Measurements from ENCODE around the gene C22orf23.
"Not testable (repeated sequence)": the region's sequence is repeated elsewhere in the genome, so short reads cannot be mapped to it uniquely, and the experiment has no call there.

Gene C22orf23

DNA sequence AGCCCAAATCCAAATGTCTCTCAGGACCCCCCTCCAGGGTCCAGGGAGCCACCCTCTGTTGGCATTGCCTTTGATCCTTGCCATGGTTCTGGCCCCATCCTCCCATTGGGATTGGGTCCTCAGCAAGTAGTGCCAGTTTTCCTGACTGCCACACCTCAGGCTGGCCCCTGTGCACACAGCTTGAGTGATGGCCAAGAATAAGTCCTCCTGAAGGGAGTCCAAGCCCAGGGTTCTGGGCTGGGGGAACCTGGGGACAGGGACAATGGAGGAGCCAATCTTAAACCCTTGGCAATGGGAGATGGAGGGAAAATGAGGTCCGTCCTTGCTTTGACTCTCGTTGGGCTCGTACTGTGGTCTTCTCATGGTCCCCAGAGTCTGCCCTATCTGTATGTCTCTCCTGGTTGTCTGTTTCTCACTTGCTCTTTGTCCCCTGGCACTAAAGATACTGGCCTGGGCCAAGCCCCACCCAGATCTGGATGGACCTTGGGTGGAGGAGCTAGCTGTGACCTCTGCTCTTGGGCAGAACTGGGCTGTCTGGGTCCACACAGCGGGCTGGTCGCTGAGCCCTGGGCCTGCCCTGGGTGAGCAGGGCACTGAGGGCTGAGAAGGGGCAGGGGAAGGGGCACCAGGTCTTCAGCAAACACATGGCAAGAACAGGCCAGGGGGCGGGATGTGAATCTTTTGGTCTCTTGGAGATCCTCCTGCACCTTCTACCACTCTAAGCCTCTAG, 28.0 kb upstream of the C22orf23 start:
- no peak overlapping the region for H3K4me3 ChIP-seq (ENCODE audit: insufficient read length, low read depth)
- DNase-seq (ENCODE audit: low read depth, low spot score): no peak
- H3K27me3 ChIP-seq (ENCODE audit: insufficient read depth, insufficient read length): no peaks in the 10 kb centered on the region
- peaks cover 23% of the 10 kb centered on the region for H3K4me1 ChIP-seq (ENCODE audit: insufficient read depth, insufficient read length)
- TF ChIP-seq ZNF274 (IDR thresholded peaks at IDR 0.05; ENCODE audit: low read depth, low read length) (no peak), SUZ12 (IDR thresholded peaks at IDR 0.05; ENCODE audit: extremely low read depth, insufficient read depth, insufficient read length) (no peak), YY1 (IDR thresholded peaks at IDR 0.05; ENCODE audit: insufficient read depth, insufficient read length) (no peak)
- no peaks in the 10 kb centered on the region for H3K9me3 ChIP-seq (ENCODE audit: insufficient read depth, low read length)
- H3K9ac ChIP-seq (ENCODE audit: insufficient read length, low read depth): no peak overlapping the region
- peaks cover 3% of the 10 kb centered on the region for H3K36me3 ChIP-seq (ENCODE audit: insufficient read depth, insufficient read length, low read length)

DNA sequence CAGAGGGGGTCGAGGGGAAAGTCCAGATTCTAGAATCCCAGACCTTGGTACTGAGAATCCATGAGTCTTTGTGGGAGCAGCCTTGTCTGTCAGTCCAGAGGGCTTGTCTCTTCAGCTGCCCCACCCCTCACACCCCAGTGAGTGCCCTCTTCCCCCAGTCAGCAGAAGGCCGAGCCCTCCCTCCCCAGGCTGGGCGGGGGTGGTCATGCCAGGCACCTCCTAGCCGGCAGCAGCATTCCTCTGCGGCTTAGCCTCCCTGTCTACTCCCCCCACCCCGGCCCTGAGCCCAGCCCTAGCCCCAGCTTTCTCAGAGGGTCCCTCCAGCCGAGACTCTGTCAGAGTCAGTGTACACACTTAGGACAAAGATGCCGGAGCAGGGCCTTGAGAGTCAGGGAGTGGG, 26.4 kb upstream of the C22orf23 start:
- peaks cover 11% of the 10 kb centered on the region for H3K36me3 ChIP-seq (ENCODE audit: insufficient read depth, insufficient read length, low read length)
- H3K4me3 ChIP-seq (ENCODE audit: insufficient read length, low read depth): no peak overlapping the region
- peaks cover 20% of the 10 kb centered on the region for H3K4me1 ChIP-seq (ENCODE audit: insufficient read depth, insufficient read length)
- TF ChIP-seq ZNF274 (IDR thresholded peaks at IDR 0.05; ENCODE audit: low read depth, low read length) (no peak), YY1 (IDR thresholded peaks at IDR 0.05; ENCODE audit: insufficient read depth, insufficient read length) (no peak), SUZ12 (IDR thresholded peaks at IDR 0.05; ENCODE audit: extremely low read depth, insufficient read depth, insufficient read length) (no peak)
- no peak for DNase-seq (ENCODE audit: low read depth, low spot score)
- H3K9ac ChIP-seq (ENCODE audit: insufficient read length, low read depth): no peak overlapping the region
- H3K27me3 ChIP-seq (ENCODE audit: insufficient read depth, insufficient read length): no peaks in the 10 kb centered on the region
- no peaks in the 10 kb centered on the region for H3K9me3 ChIP-seq (ENCODE audit: insufficient read depth, low read length)

- no peak for DNase-seq (ENCODE audit: low read depth, low spot score)
Observed at GRCh38 chr22:37976547-37976946, 23.1 kb upstream of the C22orf23 start.

GRCh38 chr22:37976022-37976421, 22.6 kb upstream of the C22orf23 start:
- H3K9me3 ChIP-seq (ENCODE audit: insufficient read depth, low read length); H3K27me3 ChIP-seq (ENCODE audit: insufficient read depth, insufficient read length); H3K4me3 ChIP-seq (ENCODE audit: insufficient read length, low read depth); DNase-seq (ENCODE audit: low read depth, low spot score); H3K9ac ChIP-seq (ENCODE audit: insufficient read length, low read depth): not testable (repeated sequence)
- Histone ChIP-seq H3K4me1 (ENCODE audit: insufficient read depth, insufficient read length) (peaks cover 21% of the 10 kb centered on the region), H3K36me3 (ENCODE audit: insufficient read depth, insufficient read length, low read length) (peaks cover 17% of the 10 kb centered on the region)

More at GRCh38 chr22:37976547-37976946, 23.1 kb upstream of the C22orf23 start:
- Histone ChIP-seq H3K36me3 (ENCODE audit: insufficient read depth, insufficient read length, low read length) (peaks cover 17% of the 10 kb centered on the region), H3K4me3 (ENCODE audit: insufficient read length, low read depth) (no peak overlapping the region), H3K27me3 (ENCODE audit: insufficient read depth, insufficient read length) (no peaks in the 10 kb centered on the region), H3K9me3 (ENCODE audit: insufficient read depth, low read length) (no peaks in the 10 kb centered on the region), H3K9ac (ENCODE audit: insufficient read length, low read depth) (no peak overlapping the region), H3K4me1 (ENCODE audit: insufficient read depth, insufficient read length) (peaks cover 17% of the 10 kb centered on the region)
- TF ChIP-seq YY1 (IDR thresholded peaks at IDR 0.05; ENCODE audit: insufficient read depth, insufficient read length): no peak

DNA sequence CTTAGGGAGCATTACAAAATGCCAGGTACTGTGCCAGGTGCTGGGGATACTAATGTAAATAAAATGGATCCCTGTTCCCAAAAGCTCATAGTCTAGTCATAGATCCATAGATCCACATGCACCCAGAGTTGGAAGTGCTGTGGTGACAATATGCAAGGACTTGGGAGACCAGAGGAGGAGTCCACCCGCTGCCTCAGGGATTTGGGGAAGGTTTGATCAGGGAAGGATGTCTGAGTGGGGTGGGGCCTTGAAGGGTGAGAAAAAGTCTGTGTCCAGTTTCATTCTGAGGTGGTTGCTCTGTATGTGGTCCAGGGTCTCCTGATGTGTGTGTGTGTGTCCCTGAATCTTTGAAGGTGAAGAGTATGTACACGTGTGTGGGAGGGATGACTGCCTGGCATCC, 21.8 kb upstream of the C22orf23 start:
- Histone ChIP-seq H3K36me3 (ENCODE audit: insufficient read depth, insufficient read length, low read length) (peaks cover 14% of the 10 kb centered on the region), H3K9ac (ENCODE audit: insufficient read length, low read depth) (no peak overlapping the region), H3K9me3 (ENCODE audit: insufficient read depth, low read length) (no peaks in the 10 kb centered on the region), H3K27me3 (ENCODE audit: insufficient read depth, insufficient read length) (no peaks in the 10 kb centered on the region), H3K4me1 (ENCODE audit: insufficient read depth, insufficient read length) (peaks cover 23% of the 10 kb centered on the region), H3K4me3 (ENCODE audit: insufficient read length, low read depth) (no peak overlapping the region)
- DNase-seq (ENCODE audit: low read depth, low spot score): no peak
- TF ChIP-seq SUZ12 (IDR thresholded peaks at IDR 0.05; ENCODE audit: extremely low read depth, insufficient read depth, insufficient read length) (no peak), ZNF274 (IDR thresholded peaks at IDR 0.05; ENCODE audit: low read depth, low read length) (no peak), YY1 (IDR thresholded peaks at IDR 0.05; ENCODE audit: insufficient read depth, insufficient read length) (no peak)

- Histone ChIP-seq H3K36me3 (ENCODE audit: insufficient read depth, insufficient read length, low read length) (peaks cover 23% of the 10 kb centered on the region), H3K9me3 (ENCODE audit: insufficient read depth, low read length) (no peaks in the 10 kb centered on the region), H3K4me3 (ENCODE audit: insufficient read length, low read depth) (no peak overlapping the region), H3K27me3 (ENCODE audit: insufficient read depth, insufficient read length) (no peaks in the 10 kb centered on the region), H3K4me1 (ENCODE audit: insufficient read depth, insufficient read length) (peaks cover 16% of the 10 kb centered on the region), H3K9ac (ENCODE audit: insufficient read length, low read depth) (no peak overlapping the region)
- no peak for DNase-seq (ENCODE audit: low read depth, low spot score)
- TF ChIP-seq SUZ12 (IDR thresholded peaks at IDR 0.05; ENCODE audit: extremely low read depth, insufficient read depth, insufficient read length) (no peak), ZNF274 (IDR thresholded peaks at IDR 0.05; ENCODE audit: low read depth, low read length) (no peak), YY1 (IDR thresholded peaks at IDR 0.05; ENCODE audit: insufficient read depth, insufficient read length) (no peak)
Observed at GRCh38 chr22:37973271-37974170, 20.1 kb upstream of the C22orf23 start.

DNA sequence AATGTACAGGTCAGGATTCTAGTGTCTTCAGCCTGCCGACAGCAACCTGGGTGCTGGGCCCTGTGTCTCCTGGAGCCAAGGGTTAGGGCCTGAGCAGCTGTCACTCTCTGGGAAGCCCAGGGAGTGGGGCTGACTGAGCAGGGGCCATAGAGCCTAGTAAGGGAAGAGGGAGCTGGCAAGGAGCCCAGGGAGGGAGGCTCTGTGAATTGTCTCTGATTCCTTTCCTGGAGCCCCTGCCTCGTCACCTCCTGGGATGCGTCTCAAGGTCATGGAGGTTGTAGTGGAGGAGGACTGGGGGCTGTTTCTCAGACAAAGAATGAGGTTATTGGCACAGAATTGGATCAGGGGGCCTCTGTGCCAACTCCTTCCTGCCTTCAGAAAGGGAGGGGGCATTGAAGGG, 19.1 kb upstream of the C22orf23 start:
- no peak for DNase-seq (ENCODE audit: low read depth, low spot score)
- H3K4me3 ChIP-seq (ENCODE audit: insufficient read length, low read depth): no peak overlapping the region
- H3K9ac ChIP-seq (ENCODE audit: insufficient read length, low read depth): peak overlapping the region; percentile 32
- H3K9me3 ChIP-seq (ENCODE audit: insufficient read depth, low read length): no peaks in the 10 kb centered on the region
- H3K27me3 ChIP-seq (ENCODE audit: insufficient read depth, insufficient read length): no peaks in the 10 kb centered on the region
- H3K36me3 ChIP-seq (ENCODE audit: insufficient read depth, insufficient read length, low read length): peaks cover 33% of the 10 kb centered on the region
- TF ChIP-seq ZNF274 (IDR thresholded peaks at IDR 0.05; ENCODE audit: low read depth, low read length): no peak
- TF ChIP-seq YY1 (IDR thresholded peaks at IDR 0.05; ENCODE audit: insufficient read depth, insufficient read length): no peak
- TF ChIP-seq SUZ12 (IDR thresholded peaks at IDR 0.05; ENCODE audit: extremely low read depth, insufficient read depth, insufficient read length): no peak
- peaks cover 19% of the 10 kb centered on the region for H3K4me1 ChIP-seq (ENCODE audit: insufficient read depth, insufficient read length)
